Measurements from ENCODE around the gene PIEZO2.

PIEZO2 gene

DNA sequence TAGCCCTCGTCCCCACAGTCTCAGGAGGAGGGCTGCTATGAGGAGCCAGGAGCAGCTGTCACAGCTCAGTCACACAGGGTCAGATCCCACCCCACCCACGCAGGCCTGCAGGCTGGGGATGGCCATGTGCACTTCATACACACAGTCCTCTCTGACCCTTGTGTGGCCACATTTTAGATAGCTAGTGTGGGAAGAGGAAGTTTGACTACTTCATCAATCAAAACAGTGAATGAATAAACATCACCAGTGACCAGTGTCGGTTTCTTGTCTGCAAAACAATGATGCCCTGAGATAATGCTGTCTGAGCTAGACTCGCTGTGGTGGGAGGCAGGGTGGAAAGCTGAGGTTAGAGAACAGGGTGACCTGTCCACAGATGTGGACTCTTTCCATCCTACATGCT is 107.1 kb downstream of the PIEZO2 start:
- no peak for TF ChIP-seq FOXP2 (optimal IDR thresholded peaks at IDR 0.05; ENCODE audit: control extremely low read depth, extremely low read length, insufficient read depth)
- no peak for TF ChIP-seq POLR2AphosphoS5 (IDR thresholded peaks at IDR 0.05; ENCODE audit: borderline replicate concordance, low read depth, low read length)
- TF ChIP-seq EZH2 (IDR thresholded peaks at IDR 0.05) = no peak
- H3K4me3 ChIP-seq = no peak overlapping the region
- no peak for DNase-seq (ENCODE audit: low read depth, low spot score)
- no peak overlapping the region for H3K27ac ChIP-seq
- no peak overlapping the region for H3K9ac ChIP-seq (ENCODE audit: insufficient read length)
- H3K9me3 ChIP-seq (ENCODE audit: low read depth, low read length) = no peaks in the 10 kb centered on the region
- H3K36me3 ChIP-seq (ENCODE audit: insufficient read depth, low read length) = no peaks in the 10 kb centered on the region

DNA sequence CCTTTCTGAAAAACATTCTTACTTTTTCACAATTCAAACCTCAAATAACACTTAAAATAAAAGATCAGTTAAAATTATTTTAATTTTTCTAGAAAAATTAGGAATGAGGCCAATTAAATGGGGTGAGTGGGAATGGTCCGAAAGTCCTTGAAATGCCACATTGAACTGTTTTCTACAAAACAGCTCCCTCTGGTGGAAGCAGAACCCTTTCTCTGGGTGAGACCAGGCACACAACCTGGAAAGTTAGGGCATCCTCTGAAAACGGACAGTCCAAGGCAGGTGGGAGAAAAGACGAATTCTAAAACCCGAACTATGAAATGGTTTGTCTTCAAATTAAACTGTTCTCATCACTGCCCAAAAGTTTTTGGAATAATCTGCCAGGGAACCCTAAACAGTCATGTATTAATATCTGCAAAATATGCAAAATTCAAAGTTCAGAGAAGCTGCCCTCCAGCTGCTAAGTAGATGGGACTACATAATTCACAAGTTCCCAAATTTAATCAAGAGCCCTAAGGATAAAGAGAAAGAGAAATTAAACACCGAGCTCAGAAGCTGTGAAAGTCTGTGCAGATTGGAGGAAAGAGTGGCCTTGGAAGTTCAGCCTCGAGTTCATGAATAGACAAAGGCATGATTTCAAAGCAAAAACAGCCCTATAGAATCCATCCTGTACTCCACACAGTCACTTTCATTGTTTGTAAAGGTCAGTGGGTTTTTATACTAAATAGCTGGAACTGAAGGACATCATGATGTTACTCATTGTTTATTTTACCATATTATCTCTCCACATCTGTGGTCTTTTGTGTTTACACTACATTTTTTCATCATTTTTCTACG is 108.3 kb downstream of the PIEZO2 start:
- DNase-seq (ENCODE audit: low read depth, low spot score) = no peak

GRCh38 chr18:11040359-11040758 is 109.0 kb downstream of the PIEZO2 start:
- Histone ChIP-seq H3K27ac (no peak overlapping the region), H3K4me3 (no peak overlapping the region), H3K9ac (ENCODE audit: insufficient read length) (no peak overlapping the region), H3K9me3 (ENCODE audit: low read depth, low read length) (no peaks in the 10 kb centered on the region), H3K36me3 (ENCODE audit: insufficient read depth, low read length) (no peaks in the 10 kb centered on the region)
- DNase-seq (ENCODE audit: low read depth, low spot score) = no peak
- no peak for TF ChIP-seq EZH2 (IDR thresholded peaks at IDR 0.05)
- no peak for TF ChIP-seq FOXP2 (optimal IDR thresholded peaks at IDR 0.05; ENCODE audit: control extremely low read depth, extremely low read length, insufficient read depth)
- TF ChIP-seq POLR2AphosphoS5 (IDR thresholded peaks at IDR 0.05; ENCODE audit: borderline replicate concordance, low read depth, low read length) = no peak

More for the DNA sequence above, 108.3 kb downstream of the PIEZO2 start:
- Histone ChIP-seq H3K36me3 (ENCODE audit: insufficient read depth, low read length) (no peaks in the 10 kb centered on the region), H3K9me3 (ENCODE audit: low read depth, low read length) (no peaks in the 10 kb centered on the region), H3K27ac (no peak overlapping the region), H3K9ac (ENCODE audit: insufficient read length) (no peak overlapping the region), H3K4me3 (no peak overlapping the region)
- TF ChIP-seq EZH2 (IDR thresholded peaks at IDR 0.05) = no peak

DNA sequence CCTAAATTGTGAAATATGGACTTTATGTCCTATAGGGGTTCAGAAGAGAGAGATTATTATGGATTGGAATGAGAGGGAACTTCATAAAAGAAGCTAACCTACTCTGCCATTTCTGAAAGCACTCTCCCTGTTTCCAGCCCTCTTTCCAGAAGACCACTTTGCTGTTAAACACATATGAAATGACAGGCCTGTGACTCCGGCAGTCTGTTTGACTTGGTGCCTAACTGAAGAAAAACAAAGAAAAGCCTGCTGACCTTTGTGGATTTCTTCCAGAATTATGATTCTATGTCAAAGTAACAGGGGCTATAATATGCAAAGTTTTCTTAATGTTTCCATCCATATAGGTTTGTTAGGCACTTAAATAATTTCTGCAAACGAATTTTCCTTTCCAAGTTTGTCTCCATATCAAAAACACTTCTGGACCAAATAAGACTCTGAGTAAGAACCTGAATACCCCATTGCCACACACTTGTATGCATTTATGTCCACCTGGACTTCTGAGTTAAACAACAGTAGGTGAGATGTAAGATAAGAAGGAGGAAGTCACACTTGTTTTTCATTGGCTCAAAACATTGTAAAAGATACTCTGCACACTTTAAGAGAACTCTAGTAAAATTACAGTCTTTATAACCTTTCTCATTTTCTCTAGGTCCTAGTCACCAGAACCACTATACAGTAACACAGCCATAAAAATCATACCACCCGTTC is 111.7 kb downstream of the PIEZO2 start:
- DNase-seq (ENCODE audit: low read depth, low spot score) = no peak
- Histone ChIP-seq H3K9me3 (ENCODE audit: low read depth, low read length) (no peaks in the 10 kb centered on the region), H3K9ac (ENCODE audit: insufficient read length) (no peak overlapping the region)

GRCh38 chr18:11035814-11036495 is 113.4 kb downstream of the PIEZO2 start:
- no peaks in the 10 kb centered on the region for H3K36me3 ChIP-seq (ENCODE audit: insufficient read depth, low read length)
- H3K9ac ChIP-seq (ENCODE audit: insufficient read length) = no peak overlapping the region
- DNase-seq (ENCODE audit: low read depth, low spot score) = no peak
- TF ChIP-seq EZH2 (IDR thresholded peaks at IDR 0.05) (no peak), FOXP2 (optimal IDR thresholded peaks at IDR 0.05; ENCODE audit: control extremely low read depth, extremely low read length, insufficient read depth) (no peak), POLR2AphosphoS5 (IDR thresholded peaks at IDR 0.05; ENCODE audit: borderline replicate concordance, low read depth, low read length) (no peak)
- H3K4me3 ChIP-seq = no peak overlapping the region
- no peaks in the 10 kb centered on the region for H3K9me3 ChIP-seq (ENCODE audit: low read depth, low read length)
- H3K27ac ChIP-seq = no peak overlapping the region

More for the DNA sequence above, 111.7 kb downstream of the PIEZO2 start:
- TF ChIP-seq FOXP2 (optimal IDR thresholded peaks at IDR 0.05; ENCODE audit: control extremely low read depth, extremely low read length, insufficient read depth) (no peak), POLR2AphosphoS5 (IDR thresholded peaks at IDR 0.05; ENCODE audit: borderline replicate concordance, low read depth, low read length) (no peak), EZH2 (IDR thresholded peaks at IDR 0.05) (no peak)
- no peaks in the 10 kb centered on the region for H3K36me3 ChIP-seq (ENCODE audit: insufficient read depth, low read length)
- no peak overlapping the region; the same call in 1 of the 2 replicates for H3K4me3 ChIP-seq
- H3K27ac ChIP-seq = 0 out of 2 replicates have a peak overlapping the region, but pooled peaks have one; percentile 14

- no peak for DNase-seq (ENCODE audit: low read depth, low spot score)
- Histone ChIP-seq H3K4me3 (no peak overlapping the region), H3K36me3 (ENCODE audit: insufficient read depth, low read length) (no peaks in the 10 kb centered on the region), H3K27ac (no peak overlapping the region), H3K9me3 (ENCODE audit: low read depth, low read length) (no peaks in the 10 kb centered on the region), H3K9ac (ENCODE audit: insufficient read length) (no peak overlapping the region)
- TF ChIP-seq POLR2AphosphoS5 (IDR thresholded peaks at IDR 0.05; ENCODE audit: borderline replicate concordance, low read depth, low read length) = no peak
- TF ChIP-seq EZH2 (IDR thresholded peaks at IDR 0.05) = no peak
- no peak for TF ChIP-seq FOXP2 (optimal IDR thresholded peaks at IDR 0.05; ENCODE audit: control extremely low read depth, extremely low read length, insufficient read depth)
These were observed 114.0 kb downstream of the PIEZO2 start for GRCh38 chr18:11035376-11035775.

- no peaks in the 10 kb centered on the region for H3K36me3 ChIP-seq (ENCODE audit: insufficient read depth, low read length)
- H3K27ac ChIP-seq = no peak overlapping the region
- no peak overlapping the region for H3K9ac ChIP-seq (ENCODE audit: insufficient read length)
- no peak for DNase-seq (ENCODE audit: low read depth, low spot score)
- H3K9me3 ChIP-seq (ENCODE audit: low read depth, low read length) = no peaks in the 10 kb centered on the region
- H3K4me3 ChIP-seq = no peak overlapping the region
- TF ChIP-seq EZH2 (IDR thresholded peaks at IDR 0.05) = no peak
These were observed 114.5 kb downstream of the PIEZO2 start for GRCh38 chr18:11034884-11035283.

DNA sequence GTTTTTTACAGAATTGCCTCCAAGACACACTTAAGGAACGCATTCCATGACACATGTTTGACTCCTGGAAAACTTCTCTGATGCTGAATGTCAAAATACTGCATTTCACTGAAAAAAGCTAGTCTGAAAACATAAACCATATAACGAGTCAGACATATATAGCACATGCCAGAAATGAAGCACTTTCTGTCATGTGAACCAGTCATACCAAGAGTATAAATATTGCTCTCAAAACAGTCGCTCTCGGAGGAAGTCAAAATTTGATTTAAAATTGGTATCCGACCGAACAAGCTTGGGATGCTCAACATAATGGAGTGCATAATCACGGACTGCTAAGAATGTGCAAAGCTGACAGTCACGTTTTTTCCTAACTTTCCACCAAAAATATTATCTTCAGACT is 115.9 kb downstream of the PIEZO2 start:
- no peak overlapping the region for H3K9ac ChIP-seq (ENCODE audit: insufficient read length)
- H3K9me3 ChIP-seq (ENCODE audit: low read depth, low read length) = no peaks in the 10 kb centered on the region
- H3K27ac ChIP-seq = no peak overlapping the region
- no peak for DNase-seq (ENCODE audit: low read depth, low spot score)
- TF ChIP-seq EZH2 (IDR thresholded peaks at IDR 0.05) = no peak
- TF ChIP-seq POLR2AphosphoS5 (IDR thresholded peaks at IDR 0.05; ENCODE audit: borderline replicate concordance, low read depth, low read length) = no peak
- TF ChIP-seq FOXP2 (optimal IDR thresholded peaks at IDR 0.05; ENCODE audit: control extremely low read depth, extremely low read length, insufficient read depth) = no peak
- no peak overlapping the region for H3K4me3 ChIP-seq
- H3K36me3 ChIP-seq (ENCODE audit: insufficient read depth, low read length) = no peaks in the 10 kb centered on the region

Data from SK-N-MC (cell line).